Adrenal gland (tissue), 5 donors: Measurements from ENCODE around the gene INF2.

ENCODE experiments used
- POLR2A ChIP-seq, 2 donors: fragments of 450-650 bp; IDR thresholded peaks; one replicate each; pipeline ENCODE4 v1.6.1; 2017; ENCODE audit warnings: antibody characterized with exemption in 2 of 2, mild to moderate bottlenecking in 2 of 2, moderate library complexity in 1 of 2
- TF ChIP-seq, protein P1 (sequence below), 6 experiments: fragments of 450-650 bp in 4 of 6; fragments of 200-600 bp in 2 of 6; sonication (generic) in 1 of 6; IDR thresholded peaks; 1 replicate in 5 of 6; 2 replicates in 1 of 6; pipeline versions ENCODE4 v1.5.1 to v1.8.0; 2016 to 2021; ENCODE audit warnings: antibody characterized with exemption in 6 of 6, mild to moderate bottlenecking in 2 of 6, moderate library complexity in 1 of 6
- donor health status: DM: no; HTN: no; CAD: no.

DNA sequence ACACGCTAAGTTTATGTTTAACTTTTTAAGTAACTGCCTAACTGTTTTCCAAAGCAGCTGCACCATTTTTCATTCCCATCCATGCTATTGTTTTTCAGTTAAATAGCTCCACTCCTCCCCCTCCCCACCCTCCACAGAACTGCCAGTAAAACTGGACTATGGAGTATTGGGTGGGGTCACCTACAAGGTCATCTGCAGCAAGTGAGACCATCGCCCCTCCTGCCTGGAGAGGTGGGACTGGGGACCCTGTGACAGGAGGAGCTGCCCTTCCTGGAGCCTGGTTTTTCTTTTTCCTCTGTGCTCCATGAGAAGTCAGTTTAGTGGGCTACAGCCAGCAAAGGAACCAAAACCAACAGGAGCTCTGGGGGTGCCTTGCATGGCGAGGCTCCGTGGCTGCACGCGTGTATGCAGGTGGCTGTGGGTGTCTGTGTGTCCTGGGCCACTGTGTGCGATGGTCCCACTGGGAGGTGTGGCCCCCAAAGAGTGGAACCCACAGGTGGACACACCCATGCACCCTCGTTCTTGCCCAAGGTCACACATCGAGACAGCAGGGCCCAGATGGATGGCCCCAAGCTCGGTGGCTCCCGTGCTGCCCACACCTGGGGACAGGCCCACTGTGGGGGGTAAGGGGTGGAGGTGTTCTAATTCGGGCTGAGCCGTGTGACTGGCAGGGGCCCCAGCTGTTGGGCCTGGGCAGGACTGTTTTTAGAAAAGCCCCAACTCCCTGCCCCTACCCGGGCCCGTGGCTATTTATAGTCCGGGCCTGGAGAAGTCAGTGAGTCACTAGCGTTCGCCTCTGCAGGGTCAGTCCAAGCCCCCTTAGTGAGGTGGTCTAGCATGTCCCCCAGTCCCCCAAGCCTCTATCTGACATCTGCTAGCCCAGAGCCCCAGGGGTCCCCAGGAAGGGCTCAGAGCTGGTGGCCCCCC lies 32.4 kb downstream of the INF2 start:
- TF ChIP-seq, protein P1, sequence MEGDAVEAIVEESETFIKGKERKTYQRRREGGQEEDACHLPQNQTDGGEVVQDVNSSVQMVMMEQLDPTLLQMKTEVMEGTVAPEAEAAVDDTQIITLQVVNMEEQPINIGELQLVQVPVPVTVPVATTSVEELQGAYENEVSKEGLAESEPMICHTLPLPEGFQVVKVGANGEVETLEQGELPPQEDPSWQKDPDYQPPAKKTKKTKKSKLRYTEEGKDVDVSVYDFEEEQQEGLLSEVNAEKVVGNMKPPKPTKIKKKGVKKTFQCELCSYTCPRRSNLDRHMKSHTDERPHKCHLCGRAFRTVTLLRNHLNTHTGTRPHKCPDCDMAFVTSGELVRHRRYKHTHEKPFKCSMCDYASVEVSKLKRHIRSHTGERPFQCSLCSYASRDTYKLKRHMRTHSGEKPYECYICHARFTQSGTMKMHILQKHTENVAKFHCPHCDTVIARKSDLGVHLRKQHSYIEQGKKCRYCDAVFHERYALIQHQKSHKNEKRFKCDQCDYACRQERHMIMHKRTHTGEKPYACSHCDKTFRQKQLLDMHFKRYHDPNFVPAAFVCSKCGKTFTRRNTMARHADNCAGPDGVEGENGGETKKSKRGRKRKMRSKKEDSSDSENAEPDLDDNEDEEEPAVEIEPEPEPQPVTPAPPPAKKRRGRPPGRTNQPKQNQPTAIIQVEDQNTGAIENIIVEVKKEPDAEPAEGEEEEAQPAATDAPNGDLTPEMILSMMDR (IDR thresholded peaks at IDR 0.05) = no peak
- no peak for TF ChIP-seq POLR2A (IDR thresholded peaks at IDR 0.05)
